ENCODE data around the gene CYREN. TPM values are rescaled to one million over a fixed set of nuclear protein-coding genes. Genes with fewer than 3 reads are reported as not detected.

The CYREN gene
- total RNA-seq, 1 donor from 2014 or later = 25.2 TPM

DNA sequence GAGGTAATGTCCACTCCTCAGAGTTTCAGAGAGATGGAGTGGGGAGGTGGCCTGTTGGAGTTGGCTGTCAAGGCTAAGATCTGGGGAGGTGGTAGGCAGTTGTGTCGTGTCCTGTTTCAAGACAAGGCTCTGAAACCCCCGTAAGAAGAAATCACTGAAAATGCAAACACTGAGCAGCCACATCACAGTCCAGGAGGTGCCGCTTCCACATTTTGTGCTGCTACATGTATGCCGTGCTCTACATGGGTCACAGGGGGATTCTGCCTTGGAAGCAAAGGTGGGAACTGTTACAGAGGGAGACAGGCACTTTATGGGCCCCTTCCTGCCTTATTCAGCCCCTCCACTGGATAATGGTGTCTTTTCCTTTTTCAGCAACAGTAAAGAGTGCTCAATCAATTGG, 28.9 kb upstream of the CYREN start:
- intact Hi-C loops (cut with micrococcal nuclease) = no loop called here
- ATAC-seq (no peak), DNase-seq (no peak)

DNA sequence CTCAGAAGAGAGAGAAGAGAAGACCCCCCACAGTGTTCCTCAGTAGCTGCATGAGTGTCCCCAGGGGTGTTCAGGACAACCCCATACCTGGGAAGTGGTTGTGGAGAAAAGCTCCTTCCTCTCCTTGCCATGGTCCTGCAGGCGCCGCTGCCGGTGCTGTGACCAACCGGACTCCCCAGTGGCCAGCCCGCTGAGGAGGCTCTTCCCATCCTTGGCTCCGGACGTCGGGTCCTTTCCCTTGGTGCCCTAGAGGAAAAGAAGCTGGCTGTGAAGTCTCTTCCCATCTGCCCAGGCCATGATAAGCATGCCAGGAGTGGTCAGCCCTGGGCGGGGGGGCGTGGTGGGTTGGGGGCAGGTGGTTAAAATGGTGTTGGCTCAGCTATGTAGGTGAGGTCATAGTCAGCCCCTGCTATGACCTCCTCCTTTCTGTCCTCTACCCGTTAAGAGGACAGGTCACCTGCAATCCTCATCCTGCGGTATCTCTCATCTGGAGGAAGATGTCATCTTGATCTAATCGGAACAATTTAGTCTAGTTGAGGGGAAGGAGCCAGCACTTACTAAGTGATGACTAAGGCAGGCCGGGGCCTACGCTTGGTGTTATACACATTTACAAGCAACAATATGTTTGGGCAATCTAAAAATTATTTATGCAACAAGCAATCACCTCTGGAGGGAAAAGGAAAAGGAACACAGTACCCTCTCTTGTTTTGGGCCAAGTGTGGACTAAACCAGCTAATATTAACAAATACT, 27.6 kb upstream of the CYREN start:
- ATAC-seq = no peak
- no peak for DNase-seq
- intact Hi-C loops (cut with micrococcal nuclease) = no loop called here

GRCh38 chr7:135197343-135197742, 26.8 kb upstream of the CYREN start:
- ATAC-seq (no peak), DNase-seq (no peak)
- intact Hi-C loops (cut with micrococcal nuclease) = no loop called here

- intact Hi-C loops (cut with micrococcal nuclease) = no loop called here
- ATAC-seq = no peak
- DNase-seq = no peak
Measured at GRCh38 chr7:135195968-135196629, 25.6 kb upstream of the CYREN start.

DNA sequence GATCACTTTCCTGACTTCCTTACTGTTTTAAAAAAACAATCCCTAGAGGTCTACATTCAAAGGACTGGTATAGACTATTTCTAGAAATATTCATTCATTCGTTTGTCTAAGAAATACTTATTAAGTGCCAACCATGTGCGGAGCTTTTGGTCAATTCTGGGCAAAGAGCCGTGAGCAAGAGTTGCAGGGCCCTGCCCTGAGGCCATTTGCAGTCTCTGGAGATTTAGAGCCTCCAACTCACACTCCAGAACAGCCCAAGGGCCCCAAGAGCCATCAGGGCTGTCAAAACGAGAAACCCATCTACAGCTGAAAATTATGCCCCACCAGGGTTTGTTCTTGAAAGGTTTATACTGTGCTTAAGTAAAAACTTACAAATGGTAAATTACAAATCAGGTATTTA, 24.6 kb upstream of the CYREN start:
- intact Hi-C loops (cut with micrococcal nuclease) = no loop called here
- no peak for ATAC-seq

GRCh38 chr7:135194494-135195095, 24.1 kb upstream of the CYREN start:
- ATAC-seq = no peak
- DNase-seq = no peak
- intact Hi-C loops (cut with micrococcal nuclease) = no loop called here

More for the DNA sequence above, 24.6 kb upstream of the CYREN start:
- DNase-seq = no peak

DNA sequence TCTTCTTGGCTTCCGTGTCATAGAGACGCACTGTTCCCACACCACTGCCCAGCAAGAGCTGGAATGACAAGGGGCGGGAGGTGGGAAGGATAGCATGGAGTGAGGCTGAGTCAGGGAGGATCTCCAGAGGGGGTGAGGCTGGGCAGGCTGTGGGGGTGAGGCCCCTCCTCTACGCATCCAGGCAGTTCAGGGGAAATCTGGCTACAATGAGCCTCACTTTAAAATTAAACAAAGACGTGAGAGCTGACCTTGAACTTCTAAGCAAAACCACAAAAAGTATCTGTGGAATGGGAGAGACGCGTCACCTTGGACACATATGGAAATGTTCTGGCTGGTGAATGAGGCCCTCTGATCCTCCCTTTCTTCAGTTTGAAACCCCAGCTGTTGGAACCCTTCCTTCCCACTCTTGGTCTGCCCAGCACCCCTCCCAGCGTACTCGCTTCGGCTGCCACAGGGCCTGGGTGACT, 23.1 kb upstream of the CYREN start:
- intact Hi-C loops (cut with micrococcal nuclease) = no loop called here
- ATAC-seq (no peak), DNase-seq (no peak)

DNA sequence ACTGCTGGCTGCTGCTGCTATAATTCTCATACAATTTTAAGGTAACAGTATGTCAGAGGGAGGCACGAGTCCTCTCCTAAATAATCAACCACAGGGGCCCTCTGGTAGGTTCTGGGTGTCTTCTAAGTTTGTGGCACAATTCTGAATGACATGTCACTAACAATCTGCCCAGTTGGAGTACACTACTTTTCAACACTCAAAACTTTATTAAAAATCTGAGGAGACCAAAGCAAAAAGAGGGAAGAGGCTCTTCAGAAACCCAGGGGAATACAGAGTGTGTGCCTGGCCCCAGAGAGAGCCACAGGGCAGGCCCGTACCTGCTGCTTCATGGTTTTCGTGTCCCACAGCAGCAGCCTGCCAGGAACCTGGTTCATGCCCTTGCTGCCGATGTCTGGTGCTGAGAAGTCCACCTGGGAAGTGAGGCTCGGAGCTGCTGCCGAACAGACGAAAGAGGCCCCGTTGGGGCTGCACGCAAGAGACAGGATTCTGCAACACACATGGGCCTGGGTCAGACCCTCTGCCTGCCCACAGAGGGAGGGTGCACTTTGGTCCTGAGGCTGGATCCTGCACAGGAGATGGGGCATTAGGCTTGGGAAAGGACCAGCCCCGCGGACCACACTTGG, 22.5 kb upstream of the CYREN start:
- no peak for DNase-seq
- no peak for ATAC-seq
- intact Hi-C loops (cut with micrococcal nuclease) = no loop called here

DNA sequence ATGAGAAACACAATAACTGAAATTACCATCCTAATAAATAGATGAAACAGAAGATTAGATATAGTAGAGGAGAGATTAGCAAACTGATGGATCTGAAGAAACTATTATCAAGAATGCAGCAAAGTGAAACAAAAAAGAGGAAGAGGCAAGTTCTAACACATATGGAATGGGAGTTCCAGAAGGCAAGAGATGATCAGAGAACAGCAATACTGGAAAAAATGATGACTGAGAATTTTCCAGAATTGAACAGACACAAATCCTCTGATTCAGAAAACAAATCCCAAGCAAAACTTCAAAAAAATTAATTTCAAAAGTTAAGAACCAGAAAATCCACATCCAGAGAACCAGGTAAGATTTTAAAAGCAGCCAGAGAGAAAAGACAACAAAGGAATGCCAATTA, 20.2 kb upstream of the CYREN start:
- intact Hi-C loops (cut with micrococcal nuclease) = no loop called here
- ATAC-seq (no peak), DNase-seq (no peak)

DNA sequence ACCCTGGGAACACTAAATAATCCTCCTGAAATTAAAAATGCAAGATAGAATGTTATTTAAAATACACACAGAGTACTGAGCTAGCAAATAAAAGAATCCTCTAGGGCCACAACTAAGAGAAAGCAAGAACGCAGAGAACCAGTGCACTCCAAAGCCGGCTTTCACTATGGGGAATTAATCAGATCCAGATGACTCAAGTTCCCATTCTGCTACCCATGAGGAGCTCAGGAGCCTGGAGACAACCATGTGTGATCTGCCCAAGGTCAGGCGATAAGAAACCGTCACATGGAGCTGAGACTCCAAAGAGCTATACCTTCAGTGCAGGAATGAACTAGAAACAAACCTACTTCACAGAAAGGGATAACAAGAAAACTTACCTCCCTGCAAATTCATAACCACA, 19.5 kb upstream of the CYREN start:
- no peak for DNase-seq
- intact Hi-C loops (cut with micrococcal nuclease) = no loop called here
- ATAC-seq = no peak

DNA sequence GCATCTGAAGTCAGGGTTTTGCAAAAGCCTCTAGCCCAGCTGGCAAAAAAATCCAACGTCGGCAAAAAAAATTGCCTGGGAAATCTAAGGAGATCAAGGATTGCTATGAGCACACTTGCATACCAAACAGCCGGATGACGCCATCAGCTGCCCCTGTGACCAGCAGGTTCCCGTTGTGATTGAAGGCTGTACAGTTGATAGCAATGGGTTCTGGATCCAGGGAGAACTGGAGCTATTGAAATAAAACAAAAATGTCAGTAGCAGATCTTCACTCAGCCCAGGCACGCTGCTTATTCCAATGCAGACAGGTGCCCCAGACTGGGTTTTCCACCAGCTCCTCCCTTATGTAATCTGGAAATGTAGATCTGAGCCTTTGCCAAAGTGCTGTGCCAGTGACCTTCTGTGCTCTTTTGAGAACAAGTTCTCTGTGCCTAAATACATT, 18.7 kb upstream of the CYREN start:
- ATAC-seq = peak; percentile 82

DNA sequence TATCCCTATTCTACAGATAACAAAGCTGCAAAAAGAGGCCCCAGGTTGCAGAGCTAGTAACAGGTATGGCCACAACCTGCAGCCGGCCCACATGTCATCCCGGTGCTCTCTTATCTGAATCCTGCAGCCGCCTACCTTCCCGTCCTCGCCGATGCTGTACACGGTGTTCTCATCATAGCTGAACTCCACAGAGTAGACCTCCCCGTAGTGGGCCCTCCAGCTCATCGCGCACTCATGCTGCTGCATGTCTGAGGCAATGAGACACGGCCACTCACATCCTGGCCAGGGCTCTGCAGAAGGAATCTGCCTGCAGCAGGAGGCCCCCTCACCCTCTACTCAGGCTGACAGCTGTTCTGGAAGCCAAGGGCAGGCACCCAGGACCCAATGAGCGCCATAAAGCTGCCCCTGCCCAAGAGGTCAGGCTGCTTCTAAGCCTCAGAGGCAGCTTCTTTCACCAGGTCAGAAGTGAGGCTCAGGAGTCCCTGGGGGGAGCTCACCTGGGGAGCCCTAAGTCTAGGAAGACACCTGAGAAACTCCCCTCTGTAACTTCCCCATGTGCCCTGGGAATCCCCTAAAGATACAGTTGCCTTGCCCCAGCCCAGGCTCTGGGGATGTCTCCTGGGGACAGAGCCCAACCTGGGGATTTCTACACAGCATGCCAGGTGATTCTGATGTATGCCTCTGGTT, 17.9 kb upstream of the CYREN start:
- ATAC-seq (no peak), DNase-seq (no peak)
- intact Hi-C loops (cut with micrococcal nuclease) = no loop called here

More for the DNA sequence above, 18.7 kb upstream of the CYREN start:
- no peak for DNase-seq
- intact Hi-C loops (cut with micrococcal nuclease) = no loop called here

DNA sequence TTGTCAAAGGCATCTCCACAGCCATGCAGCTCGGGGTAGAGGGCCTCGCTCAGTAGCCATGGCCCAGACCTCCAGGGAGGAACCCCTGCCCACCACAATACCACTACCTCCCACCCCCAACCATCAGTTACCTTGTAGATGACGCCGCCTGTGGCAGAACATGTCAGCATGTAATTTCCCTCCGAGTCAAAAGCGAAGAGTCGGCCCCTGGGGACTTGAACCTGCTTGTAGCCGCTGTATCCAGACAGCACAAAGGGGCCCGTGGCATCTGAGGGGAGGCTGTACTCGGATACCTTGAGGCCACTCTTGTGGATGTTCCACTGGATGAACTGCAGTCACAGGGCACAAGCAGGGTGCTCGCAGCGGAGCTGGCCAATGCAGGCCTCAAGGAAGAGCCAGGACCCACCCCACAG, 16.3 kb upstream of the CYREN start:
- DNase-seq (no peak), ATAC-seq (no peak)
- intact Hi-C loops (cut with micrococcal nuclease) = no loop called here

DNA sequence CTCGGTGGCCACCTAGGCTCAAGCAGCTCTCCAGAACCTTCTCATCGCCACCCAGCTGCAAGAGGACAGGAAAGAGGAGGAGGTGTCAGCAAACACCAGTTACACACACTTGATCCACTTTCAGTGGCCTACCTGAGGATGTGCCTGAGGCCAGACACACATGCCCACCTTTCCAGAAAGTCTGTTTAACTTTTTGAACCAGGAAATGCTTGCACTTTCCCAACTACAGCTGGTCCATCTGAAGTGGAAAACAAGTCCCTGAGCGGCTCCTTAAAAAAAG, 15.7 kb upstream of the CYREN start:
- DNase-seq = no peak
- ATAC-seq = no peak
- intact Hi-C loops (cut with micrococcal nuclease) = no loop called here

DNA sequence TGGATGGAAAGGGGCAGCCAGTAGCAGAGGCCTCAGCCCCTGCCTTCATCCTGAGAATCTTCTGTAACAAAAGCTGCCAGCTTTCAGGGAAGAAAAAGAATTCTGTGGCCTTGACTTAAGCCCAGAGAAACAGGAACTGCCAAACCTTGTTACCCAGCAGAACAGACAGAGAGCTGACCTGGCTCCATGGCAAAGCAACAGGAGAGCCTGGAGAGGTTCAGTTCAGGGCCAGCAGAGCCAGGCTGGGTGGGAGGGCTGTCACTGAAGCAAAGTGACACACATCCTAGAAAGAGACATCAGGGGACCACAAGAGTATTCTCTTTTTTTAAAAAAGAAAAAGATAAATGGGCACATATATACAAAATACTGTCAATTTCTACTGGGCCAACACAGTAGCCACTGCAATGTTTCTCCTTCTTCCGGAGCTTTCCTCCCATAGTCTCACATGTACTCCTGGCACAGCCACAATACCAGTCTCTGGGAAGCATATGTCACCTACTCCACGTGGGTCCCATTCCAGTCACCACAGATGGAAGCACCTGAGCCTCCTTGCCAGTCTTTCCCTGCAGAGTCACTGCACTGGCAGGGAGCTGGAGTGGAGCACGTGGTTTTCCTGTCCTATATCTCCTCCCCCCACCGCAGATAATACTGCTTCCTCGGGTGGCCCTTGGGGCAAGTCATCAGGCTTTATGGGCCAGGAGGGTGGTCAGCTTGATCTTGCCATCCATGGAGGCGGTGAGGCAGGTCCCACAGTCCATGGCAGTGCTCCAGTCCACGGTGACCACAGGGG, 15.2 kb upstream of the CYREN start:
- DNase-seq (no peak), ATAC-seq (no peak)
- intact Hi-C loops (cut with micrococcal nuclease) = no loop called here

DNA sequence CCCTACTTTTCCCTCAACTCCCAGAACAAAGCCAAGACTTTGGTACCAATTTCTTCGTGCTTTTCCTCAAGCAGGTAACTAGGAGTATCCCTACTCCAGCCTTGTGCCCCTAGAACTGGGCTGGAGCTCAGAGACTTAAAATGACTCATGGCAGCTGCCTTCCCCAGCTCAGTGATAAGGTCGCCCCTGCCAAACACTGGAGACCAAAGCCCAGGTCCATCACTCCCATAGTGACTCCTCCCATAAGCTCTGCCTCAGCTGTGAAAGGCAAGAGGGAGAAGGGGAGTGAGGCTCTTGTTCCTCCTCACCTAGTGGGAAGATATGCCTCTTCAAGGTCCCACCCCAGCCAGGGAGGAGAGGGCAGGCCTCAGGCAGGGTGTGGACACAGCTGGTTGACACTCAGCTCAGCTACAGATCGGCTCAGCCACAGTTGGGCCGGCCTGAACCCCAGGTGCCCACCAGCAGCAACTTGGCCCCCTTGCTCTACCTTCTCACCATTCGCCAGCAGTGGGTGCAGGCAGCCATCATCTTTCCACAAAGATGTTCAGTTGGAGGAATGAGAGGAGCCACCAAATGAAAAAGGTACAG, 13.8 kb upstream of the CYREN start:
- ATAC-seq (no peak), DNase-seq (no peak)
- intact Hi-C loops (cut with micrococcal nuclease) = no loop called here

- DNase-seq (no peak), ATAC-seq (no peak)
- intact Hi-C loops (cut with micrococcal nuclease) = no loop called here
Measured at GRCh38 chr7:135183478-135183877, 13.0 kb upstream of the CYREN start.

DNA sequence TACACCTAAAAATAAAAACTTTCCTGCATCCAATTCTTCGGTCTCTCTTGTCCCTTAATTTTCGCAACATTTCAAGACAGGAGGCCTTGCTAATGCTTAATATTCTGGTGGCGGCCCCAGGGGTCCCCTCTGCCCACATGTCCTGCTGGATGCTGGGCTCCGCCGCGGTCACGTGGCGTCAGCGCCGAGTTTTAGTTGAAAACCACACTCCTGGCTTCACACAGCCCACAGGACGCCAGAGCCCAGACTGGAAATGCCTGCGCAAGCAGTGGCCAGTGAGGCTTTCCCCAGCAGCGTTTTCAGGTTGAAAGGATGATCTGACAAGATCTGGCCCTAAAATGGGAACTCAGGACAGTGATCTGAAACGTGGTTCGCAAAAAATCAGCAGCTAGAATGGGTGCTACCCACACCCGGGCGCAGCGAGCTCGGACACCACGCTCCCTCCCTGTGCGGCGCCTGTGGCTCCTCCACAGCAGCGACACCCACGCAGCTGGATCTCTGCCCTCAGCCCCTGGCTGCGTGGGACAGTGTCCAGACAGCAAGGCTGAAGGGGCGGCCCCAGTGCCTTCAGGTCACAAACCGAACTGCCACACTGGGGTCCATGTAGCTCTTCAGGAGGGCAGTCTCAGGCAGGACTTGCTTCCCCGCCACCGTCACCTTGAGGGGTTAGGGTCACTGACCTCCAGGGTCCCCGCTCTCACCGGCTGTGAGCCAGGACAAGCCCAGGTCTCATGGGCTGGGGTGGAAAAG, 11.6 kb upstream of the CYREN start:
- ATAC-seq (no peak), DNase-seq (no peak)
- intact Hi-C loops (cut with micrococcal nuclease) = no loop called here

All from left ventricle myocardium superior (tissue), 1 donor.